Measurements from ENCODE around the gene RPS29.

GRCh38 chr14:49589387-49589786 is 3.2 kb upstream of the RPS29 start:
- TF ChIP-seq CTCF (IDR thresholded peaks at IDR 0.05 in 8 of 11, conservative IDR thresholded peaks at IDR 0.05 in 3 of 11) = no peak
- no peak for TF ChIP-seq POLR2AphosphoS5 (IDR thresholded peaks at IDR 0.05)
